ENCODE results near the gene PPP2R1A.

The PPP2R1A gene

DNA sequence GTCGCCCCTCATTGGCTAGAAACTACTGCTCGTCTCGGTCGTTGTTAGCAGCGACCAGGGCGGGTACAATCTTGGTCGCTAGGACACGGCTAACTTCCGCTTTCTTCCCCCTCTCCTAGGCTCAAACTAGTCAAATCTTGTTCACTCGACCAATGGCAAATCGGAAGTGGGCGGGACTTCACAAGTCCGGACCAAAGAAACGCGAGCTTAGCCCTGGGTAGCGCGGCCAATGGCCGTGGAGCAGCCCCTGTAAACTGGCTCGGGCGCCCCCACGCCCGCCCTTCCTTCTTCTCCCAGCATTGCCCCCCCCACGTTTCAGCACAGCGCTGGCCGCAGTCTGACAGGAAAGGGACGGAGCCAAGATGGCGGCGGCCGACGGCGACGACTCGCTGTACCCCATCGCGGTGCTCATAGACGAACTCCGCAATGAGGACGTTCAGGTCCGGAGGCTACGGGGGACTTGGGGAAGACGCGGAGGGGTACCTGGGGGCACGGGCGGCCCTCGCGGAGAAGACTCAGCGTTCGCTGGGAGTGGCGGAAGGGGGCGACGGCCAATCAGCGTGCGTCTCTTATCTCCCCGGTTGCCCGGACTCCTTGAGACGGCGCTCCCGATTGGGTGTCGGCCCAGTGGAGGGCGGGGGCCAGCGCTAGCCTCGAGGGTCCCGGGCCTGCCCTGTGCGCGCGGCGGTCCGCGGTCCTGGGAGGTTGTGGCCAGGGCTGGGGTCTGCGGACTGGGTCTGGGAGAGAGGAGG lies at the start of gene PPP2R1A:
PPP2R1A (plus strand) TSS at position 318 of the 752 bp plus-strand sequence; CDS start at position 363, 45 bp downstream.
- peak; percentile 90 to 98 for DNase-seq (ENCODE audit: low read depth in 2 of 2)

DNA sequence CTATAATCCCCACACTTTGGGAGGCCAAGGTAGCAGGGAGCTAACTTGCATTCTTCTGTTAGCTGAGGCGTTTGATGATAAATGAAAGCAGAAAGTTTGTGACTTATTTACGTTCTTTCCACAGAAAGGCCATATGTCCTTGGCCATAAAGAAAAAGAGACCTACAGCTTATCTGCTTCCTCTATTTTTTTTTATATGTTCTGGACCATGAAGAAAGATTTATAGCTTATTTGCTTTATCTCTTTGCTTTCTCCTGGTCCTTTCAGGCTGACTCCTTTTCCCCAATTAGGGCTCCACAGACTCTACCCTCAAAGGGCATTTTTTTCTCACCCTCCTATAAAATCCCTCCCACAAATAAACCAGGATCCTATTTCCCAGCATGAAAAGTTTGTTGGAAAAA lies 48.6 kb upstream of the PPP2R1A start:
- no peak for DNase-seq (ENCODE audit: low read depth in 2 of 2)

DNA sequence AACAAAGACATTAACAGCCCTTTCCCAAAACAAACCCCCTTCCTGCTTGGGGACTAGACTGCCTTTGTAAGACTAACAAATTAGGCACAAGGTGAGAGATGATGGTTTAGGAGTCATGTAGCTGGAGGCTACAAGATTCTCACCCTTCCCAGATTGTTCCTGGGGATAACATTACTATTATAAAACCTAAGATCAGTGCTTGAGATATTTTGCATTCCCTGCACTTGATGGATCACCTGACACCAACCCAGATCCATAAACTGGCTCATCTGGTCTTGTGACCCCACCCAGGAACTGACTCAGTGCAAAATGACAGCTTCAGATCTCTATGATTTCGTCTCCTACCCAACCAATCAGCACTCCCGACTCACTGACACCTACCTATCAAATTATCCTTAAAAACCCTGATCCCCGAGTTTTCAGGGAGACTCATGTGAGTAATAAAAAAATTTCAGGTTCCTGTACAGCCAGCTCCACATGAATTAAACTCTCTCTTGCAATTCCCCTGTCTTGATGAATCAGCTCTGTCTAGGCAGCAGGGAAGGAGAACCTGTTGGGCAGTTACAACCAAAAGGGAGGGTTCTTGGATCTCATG lies 47.8 kb upstream of the PPP2R1A start:
- no peak for DNase-seq (ENCODE audit: low read depth in 2 of 2)

DNA sequence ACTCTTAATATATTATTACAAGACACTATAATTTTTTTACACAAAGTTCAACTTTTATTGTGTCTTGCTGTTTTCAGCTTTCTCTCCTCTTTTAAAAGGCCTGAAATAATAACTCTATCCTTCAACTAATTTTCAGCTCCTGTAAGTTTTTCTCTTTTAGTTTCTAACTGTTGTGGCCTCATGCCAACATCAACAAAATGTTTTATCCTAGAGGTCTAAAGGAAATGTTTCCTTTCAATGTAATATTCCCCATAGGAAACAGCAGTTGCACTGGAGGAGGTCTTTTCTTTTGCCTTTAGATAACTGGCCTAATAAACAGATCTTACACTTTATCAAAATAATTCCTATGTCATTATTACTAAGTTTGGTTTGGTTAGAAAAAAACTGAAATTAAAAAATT lies 41.6 kb upstream of the PPP2R1A start:
- DNase-seq (ENCODE audit: low read depth in 2 of 2): no peak

DNA sequence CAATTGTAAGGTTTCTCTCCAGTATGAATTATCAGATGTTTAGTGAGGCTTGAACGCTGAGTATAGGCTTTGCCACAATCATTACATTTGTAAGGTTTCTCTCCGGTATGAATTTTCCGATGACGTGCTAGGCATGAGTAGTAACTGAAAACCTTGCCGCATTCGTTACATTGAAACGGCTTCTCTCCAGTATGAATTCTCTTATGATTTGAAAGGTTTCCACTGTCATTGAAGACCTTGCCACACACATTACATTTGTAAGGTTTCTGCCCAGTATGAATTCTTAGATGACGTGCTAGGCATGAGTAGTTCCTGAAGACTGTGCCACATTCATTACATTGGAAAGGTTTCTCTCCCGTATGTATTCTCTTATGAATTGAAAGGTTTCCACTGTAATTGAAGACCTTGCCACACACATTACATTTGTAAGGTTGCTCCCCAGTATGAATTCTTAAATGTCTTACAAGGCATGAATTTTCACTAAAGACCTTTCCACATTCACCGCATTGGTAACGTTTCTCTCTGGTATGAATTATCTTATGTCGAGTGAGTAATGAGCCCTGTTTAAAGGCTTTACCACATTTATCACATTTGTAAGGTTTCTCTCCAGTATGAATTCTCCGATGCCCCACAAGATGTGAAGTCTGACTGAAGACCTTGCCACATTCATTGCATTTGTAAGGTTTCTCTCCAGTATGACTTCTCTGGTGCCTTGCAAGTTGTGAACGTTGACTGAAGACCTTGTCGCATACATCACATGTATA lies 34.1 kb upstream of the PPP2R1A start:
- DNase-seq (ENCODE audit: low read depth in 2 of 2): no peak

DNA sequence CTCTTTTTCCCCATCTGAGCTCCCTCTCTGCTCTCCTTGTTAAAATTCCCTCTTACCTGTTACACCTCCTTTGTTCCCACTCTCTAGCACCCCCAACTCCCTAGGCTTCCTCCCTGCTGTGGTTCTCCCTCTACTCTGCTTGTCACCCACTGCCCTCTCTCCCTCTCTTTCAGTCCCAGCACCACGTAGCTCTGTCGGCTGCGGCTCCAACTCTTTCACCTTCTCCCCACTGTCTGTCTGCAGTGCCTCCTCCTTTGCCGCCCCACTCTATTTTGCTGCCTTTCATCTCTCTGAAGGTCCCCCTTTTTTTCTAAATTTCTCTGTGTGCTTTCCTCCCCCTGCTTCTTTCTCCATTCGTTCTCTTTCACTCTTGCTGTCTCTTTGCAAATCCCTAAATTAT lies 19.5 kb upstream of the PPP2R1A start:
- no peak for DNase-seq (ENCODE audit: low read depth in 2 of 2)

DNA sequence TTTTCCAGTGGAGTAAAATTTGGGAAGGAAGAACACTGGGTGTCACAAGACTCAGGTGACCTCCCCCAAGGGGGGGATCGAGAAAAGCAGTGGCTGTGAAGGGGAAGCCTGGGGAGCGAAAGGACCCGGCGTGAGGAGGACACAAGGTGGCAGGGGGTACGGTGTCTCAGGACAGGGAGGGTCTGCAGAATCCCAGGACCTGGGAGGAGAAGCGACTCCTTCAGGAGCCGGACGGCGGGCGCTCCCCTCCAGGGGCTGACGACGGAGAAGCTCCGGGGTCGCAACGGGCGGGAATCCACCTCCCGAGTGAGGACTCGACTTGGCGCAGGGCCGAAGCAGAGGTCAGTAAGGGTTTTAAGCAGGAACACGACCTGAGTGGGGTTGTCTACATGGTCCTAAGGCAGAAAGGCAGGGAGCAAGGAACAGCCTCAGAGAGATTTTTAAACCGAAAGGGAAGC lies 19.0 kb upstream of the PPP2R1A start:
- no peak for DNase-seq (ENCODE audit: low read depth in 2 of 2)

DNA sequence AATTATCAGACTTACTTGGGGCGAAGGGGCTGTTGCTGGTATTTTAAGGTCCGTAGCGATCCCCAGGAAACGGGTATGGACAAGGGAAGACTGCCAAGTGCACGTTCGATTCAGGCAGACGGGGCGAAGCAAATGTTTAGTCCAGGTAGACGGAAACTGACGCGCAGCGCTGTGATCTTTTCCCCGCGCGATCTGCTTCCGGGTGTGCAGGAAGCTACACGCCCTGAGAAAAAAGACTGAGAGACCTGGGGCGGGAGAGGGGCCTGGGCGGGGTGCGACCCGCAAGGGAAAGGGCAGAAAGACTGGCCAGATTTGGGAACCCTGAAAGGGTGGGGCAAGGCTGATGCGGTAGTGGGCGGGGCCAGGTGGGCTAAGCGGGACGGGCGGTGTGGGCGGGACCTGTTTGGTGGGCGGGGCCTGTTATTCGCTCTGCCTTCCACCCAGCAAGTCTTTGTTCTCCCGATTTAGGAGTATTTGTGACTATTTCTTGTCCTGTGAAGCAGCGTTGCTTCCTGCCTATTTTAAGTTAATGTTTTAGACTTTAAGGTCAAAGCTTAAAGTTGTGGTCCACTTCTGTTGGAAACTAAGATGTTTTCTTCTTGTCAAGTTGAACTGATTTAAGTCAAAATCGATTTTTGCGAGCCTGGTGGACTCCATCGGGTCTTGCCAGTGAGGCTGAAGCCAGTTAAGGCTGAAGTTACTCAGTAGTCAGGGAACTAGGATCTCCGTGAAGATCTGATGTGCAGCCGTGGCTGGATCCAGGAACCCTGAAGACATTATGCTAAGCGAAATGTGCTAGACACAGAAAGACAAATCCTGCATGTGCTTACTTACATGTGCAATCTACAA lies 18.3 kb upstream of the PPP2R1A start, which contains the start of gene ZNF836:
ZNF836 (minus strand) TSS at position 301 of the 849 bp plus-strand sequence. CDS start 3,549 bp downstream, outside the sequence.
- DNase-seq (ENCODE audit: low read depth in 2 of 2): peak; percentile 83

DNA sequence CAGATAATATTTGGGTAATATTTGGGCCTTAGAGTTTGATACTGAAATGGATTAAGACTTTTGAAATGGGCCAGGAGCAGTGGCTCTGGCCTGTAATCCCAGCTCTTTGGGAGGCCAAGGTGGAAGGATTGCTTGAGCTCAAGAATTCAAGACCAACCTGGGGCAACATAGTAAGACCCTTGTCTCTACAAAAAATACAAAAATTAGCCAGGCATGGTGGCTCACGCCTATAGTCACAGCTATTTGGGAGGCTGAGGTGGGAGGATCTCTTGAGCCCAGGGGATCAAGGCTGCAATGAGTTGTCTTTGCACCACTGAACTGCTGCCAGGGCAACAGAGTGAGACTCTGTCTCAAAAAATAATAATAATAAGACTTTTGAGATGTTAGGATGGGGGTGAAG lies 17.5 kb upstream of the PPP2R1A start:
- no peak for DNase-seq (ENCODE audit: low read depth in 2 of 2)

DNA sequence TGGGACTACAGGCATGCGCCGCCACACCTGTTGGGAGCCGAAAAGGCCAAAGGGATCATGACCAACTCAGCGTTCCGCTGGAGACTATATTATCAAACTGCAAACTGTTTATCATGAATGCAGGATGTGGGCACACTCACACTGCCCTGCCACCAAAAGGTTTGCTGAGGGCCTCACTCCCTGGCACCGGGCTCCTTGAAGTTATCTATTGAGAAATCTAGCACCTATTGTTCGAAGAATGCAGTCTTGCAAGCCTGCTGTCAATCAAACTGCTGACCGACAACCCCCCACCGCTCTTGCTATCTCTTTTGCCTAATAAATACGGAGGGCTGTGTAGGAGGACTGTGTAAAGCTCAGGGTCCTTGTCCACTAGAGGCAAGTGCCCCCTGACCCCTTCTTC lies 13.3 kb upstream of the PPP2R1A start:
- DNase-seq (ENCODE audit: low read depth in 2 of 2): no peak

DNA sequence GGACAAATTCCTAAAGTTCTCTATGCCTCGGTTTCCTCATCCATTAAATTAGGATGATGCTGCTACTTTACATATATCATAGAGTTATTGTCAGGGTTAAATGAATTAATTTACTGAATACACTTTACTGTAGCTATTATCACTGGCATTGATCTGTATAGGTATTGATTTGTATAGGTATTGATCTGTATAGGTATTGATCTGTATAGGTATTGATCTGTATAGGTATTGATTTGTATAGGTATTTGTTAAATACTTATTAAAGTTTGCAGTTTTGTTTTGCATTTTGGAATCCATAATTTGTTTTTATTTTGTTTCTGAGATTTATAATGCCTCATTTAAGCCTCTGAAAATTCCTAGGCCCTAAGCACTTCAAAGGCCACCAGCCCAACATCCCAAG lies 2.4 kb upstream of the PPP2R1A start:
- no peak for DNase-seq (ENCODE audit: low read depth in 2 of 2)

DNA sequence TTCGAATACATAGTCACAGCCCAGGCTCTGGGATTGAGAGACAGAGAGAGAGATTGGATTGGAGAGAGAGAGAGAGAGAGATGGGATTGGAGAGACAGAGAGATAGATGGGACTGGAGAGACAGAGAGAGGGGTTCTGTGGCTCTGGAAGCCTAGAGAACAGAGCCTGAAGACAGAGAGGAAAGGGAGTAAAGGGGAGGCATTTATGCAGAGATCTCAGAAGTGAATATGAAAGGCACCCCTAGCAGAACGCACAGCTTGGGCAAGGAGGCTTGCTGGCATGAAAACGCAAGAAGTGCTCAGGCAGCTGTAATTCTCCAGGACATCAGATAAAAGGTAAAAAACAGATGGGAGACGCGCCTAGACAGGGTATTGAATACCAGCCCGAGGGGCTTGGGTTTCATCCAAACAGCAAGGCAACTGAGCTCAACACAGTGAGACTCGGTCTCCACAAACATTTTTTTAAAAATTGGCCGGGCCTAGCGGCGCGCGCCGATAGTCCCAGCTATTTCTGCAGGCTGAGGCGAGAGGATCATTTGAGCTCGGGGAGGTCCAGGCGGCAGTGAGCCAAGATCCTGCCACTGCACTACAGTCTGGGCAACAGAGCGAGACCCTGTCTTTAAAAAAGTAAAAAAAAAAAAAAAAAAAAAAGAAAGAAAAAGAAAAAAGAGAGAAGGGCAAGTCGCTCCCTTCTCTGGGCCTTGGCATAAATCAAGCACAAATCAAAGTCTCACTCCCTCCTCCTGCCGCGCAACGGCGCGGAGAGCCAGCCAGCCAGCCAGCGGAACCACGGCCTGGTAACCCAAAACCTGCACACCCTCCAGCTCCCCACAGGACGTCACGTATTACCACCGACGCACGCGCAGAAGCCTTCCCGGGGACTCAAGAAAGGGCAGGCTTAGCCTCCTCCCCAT lies 774 bp upstream of the PPP2R1A start:
- no peak for DNase-seq (ENCODE audit: low read depth in 2 of 2)

DNA sequence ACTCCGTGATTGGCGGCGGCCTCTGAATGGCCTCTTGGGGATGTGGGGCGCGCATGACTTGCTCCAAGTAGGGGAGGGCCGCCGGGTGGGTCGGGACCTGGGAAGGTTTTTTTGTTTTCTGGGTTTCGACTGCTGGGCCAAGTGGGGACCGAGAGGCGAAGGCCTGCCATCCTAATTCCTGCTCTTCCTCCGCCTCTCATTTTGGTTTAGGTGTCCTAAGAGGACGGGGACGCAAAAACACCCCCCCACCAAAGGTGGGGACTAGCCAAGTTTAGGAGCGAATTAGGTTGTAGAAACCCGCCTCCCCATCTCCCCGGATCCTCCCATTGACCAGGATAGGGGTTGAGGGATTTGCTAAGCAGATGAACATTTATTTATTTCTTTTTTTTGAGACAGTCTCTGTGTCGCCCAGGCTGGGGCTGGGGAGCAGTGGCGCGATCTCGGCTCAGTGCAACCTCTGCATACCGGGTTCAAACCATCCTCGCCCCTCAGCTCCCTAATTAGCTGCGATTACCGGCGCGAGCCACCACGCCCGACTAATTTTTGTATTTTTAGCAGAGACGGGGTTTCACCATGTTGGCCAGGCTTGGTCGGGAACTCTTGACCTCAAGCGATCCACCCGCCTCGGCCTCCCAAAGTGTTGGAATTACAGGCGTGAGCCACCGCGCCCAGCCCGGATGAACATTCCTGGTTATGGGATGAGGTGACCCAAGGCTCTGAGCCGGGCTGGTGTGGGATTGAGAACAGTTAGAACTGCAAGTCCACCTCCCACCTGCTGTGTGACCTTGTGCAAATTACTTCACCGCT lies 838 bp downstream of the PPP2R1A start:
- DNase-seq (ENCODE audit: low read depth in 2 of 2): no peak

DNA sequence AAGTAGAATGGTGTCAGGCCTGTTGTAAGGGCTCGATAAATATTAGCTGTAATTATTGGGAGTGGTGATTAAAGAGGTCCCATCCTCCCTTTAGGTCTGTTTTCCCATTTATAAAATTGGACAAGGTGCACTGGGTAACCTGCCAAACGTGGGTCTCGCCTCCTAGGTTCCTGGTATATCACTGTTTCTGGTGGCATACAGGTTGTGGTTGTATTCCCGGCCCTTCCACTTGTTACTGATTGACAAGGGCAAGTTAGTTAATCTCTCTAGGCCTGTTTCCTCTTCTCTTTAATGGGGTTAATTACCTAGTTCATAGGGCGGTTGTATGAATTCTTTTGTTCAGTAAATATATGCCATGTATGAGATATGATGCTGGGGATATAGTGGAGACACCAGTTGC lies 1.5 kb downstream of the PPP2R1A start:
- DNase-seq (ENCODE audit: low read depth in 2 of 2): no peak

DNA sequence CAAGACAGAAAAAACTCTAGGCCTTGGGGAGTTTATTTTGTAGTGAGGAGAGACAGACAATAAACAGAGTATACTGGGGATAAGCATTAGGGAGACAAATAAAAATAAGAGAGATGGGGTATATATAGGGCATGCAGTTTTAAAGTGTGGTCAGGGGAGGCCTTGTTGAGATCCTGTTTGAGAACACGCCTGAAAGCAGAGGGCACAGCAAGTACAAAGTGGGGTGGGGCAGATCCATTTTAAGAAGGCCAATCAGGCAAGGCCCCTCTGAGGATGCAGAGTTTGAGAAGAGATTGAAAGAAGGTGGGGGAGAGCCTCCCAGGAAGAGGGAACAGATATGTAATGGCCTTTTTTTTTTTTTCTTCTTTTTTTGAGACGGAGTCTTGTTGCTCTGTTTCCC lies 2.1 kb downstream of the PPP2R1A start:
- DNase-seq (ENCODE audit: low read depth in 2 of 2): no peak

DNA sequence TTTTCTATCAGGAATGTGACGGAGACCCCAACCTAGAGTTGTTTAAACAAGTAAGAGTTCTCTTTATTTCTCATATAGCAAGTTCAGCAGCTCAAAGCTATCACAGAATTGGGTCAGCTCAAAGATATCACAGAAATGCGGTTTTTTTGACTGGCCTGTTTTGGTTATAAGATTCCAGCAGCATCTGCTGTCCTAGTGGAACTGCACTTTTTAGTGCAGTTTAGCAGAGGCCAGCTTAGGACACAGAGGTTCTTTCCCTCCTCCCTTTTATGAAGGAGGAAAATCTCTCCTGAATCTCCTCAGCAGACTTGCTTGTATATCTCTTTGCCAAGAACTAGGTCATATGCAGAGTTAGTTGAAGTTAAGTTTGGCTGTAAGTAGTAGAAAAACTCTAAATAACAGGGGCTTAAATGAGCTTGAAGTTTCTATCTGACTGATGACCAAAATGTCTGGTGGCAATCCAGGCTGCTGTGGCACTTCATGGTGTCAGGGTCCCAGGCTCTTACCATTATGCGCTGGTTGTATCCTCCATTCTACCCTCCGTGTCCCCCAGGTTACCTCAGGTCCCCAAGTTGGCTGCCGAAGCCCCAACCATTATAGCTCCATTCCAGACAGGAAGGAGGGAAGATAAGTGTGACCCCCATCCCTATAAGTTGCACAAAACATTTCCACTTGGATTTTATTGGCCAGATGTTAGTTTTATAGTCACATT lies 6.6 kb downstream of the PPP2R1A start:
- DNase-seq (ENCODE audit: low read depth in 2 of 2): no peak

DNA sequence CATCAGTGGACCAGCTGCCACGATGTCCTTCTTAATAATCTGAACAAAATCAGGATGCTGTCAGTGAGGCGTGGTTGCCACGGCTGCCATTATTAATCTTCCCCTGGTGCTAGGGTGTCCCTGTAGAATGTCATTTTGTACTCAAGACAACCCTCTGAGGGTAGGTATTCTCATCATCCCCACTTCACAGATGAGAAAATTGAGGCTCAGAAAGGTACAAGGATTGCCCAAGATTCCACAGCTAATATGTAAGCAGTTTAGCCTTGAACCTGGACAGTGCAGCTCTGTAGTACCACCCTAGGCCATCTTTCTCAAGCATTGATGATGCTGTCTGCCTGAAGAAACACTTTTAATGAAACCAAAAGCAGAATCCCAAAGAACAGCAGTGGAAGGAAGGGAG lies 8.1 kb downstream of the PPP2R1A start:
- DNase-seq (ENCODE audit: low read depth in 2 of 2): no peak

DNA sequence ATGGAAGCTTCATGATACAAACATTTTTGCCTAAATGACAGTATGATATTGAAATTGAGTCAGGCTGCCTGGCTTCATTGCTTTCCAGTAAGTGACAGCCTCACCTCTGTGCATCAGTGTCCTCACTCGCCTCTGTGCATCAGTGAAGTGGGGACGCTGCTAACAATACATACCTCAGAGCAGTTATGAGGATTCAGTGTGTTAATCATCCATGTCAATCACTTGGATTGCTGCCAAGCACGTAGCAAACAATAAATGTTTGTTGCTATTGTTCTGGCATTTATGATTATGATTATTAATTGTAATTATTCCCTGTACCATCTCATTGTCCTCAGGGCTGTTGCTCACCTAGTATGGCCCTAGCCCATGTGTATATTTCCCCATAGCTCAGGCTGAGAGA lies 8.8 kb downstream of the PPP2R1A start:
- DNase-seq (ENCODE audit: low read depth in 2 of 2): no peak

DNA sequence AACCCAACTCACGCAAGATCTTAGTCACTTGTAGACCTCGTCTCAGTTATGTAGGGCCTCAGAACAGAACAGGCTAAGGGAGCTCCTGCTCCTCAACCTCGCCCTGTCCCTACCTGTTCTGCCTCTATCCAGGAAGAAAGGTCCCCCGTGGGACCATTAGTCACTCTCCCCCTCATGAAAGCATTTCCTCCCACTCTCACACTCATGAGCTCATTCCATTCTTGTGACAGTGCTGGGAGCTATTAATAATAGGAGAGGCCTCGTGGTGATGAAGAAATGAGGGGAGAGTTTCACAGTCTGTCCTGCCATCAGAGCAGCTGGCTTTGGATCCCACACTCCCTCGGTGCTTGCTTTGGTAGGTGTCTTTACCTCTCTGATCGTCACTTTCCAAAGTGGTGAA lies 10.2 kb downstream of the PPP2R1A start:
- no peak for DNase-seq (ENCODE audit: low read depth in 2 of 2)

Data from stimulated activated CD4-positive, alpha-beta T cell treated with anti-CD3 and anti-CD28 coated beads, Interleukin-1b, Interleukin-23, amount 100 ng/mL, for 1 hour (primary cell).